IMR-90 (cell line): ENCODE measurements around the gene AHCYL2. TPM values are rescaled to one million over a fixed set of nuclear protein-coding genes. Genes with fewer than 3 reads are reported as not detected.

Experiments used
- ATAC-seq: fragments of 200-7000 bp; cut with Tn5 transposase; 2 replicates; pipeline ENCODE4 v1.9.1; 2020; ENCODE audit warnings: low read depth, mild to moderate bottlenecking, moderate library complexity
- BruUV-seq: library from RNA; stranded (reverse); fragments of 400-500 nt; replicated peaks from 2 replicates; lab custom pipeline; 2021; lab: Mats Ljungman, UMichigan
- CTCF ChIA-PET: fragments of 300-600 bp; formaldehyde crosslinking; extraction: SDS; loops from one replicate; lab custom pipeline; 2021; ENCODE audit warnings: antibody characterized with exemption; lab: Yijun Ruan, JAX
- POLR2A ChIA-PET: fragments of 300-600 bp; sonication (Branson Sonifier 250); formaldehyde crosslinking; loops from one replicate; lab custom pipeline; 2022; ENCODE audit warnings: antibody characterized with exemption; ENCODE audit not compliant: unreplicated experiment; lab: Charles Lee
- DNase-seq: peaks from one replicate; pipeline ENCODE4 v3.0.0; 2013
- H2AFZ ChIP-seq: replicated peaks from 2 replicates; pipeline ENCODE3; 2013; ENCODE audit warnings: low read length, mild to moderate bottlenecking; ENCODE audit not compliant: poor library complexity
- H2AK5ac ChIP-seq: 2 replicates; pipeline ENCODE4 v1.6.1; 2013; ENCODE audit warnings: low read depth, low read length, inconsistent platforms
- H2AK9ac ChIP-seq: replicated peaks from 2 replicates; pipeline ENCODE3; 2013; ENCODE audit warnings: mild to moderate bottlenecking, low read depth, low read length, moderate library complexity; ENCODE audit not compliant: poor library complexity
- H2BK120ac ChIP-seq: 2 replicates; pipeline ENCODE4 v1.6.1; 2013; ENCODE audit warnings: low read depth, low read length, inconsistent platforms
- H2BK15ac ChIP-seq: 3 replicates; pipeline ENCODE4 v1.6.1; 2013; ENCODE audit warnings: low read depth, low read length, inconsistent platforms
- H2BK20ac ChIP-seq: 2 replicates; pipeline ENCODE4 v1.6.1; 2013; ENCODE audit warnings: low read depth, mild to moderate bottlenecking, inconsistent platforms, low read length, moderate library complexity
- H2BK5ac ChIP-seq: 2 replicates; pipeline ENCODE4 v1.6.1; 2013; ENCODE audit warnings: mild to moderate bottlenecking, low read depth, low read length, inconsistent platforms; ENCODE audit not compliant: poor library complexity, severe bottlenecking
- H3K14ac ChIP-seq: replicated peaks from 2 replicates; pipeline ENCODE4 v1.6.1; 2013; ENCODE audit warnings: low read depth, low read length, inconsistent platforms
- H3K18ac ChIP-seq: 2 replicates; pipeline ENCODE4 v1.6.1; 2013; ENCODE audit warnings: low read depth, low read length, control low read depth
- H3K23ac ChIP-seq: 2 replicates; pipeline ENCODE4 v1.6.1; 2013; ENCODE audit warnings: low read depth, low read length, inconsistent platforms
- H3K27ac ChIP-seq: 2 replicates; pipeline ENCODE4 v1.5.1; 2013; ENCODE audit warnings: mild to moderate bottlenecking, control low read depth, low read length; ENCODE audit not compliant: insufficient read depth
- H3K27me3 ChIP-seq: 2 replicates; pipeline ENCODE4 v1.6.1; 2013; ENCODE audit warnings: low read length; ENCODE audit not compliant: control insufficient read depth, insufficient read depth
- H3K36me3 ChIP-seq: 2 replicates; pipeline ENCODE4 v1.6.1; 2013; ENCODE audit warnings: low read length, mixed read lengths; ENCODE audit not compliant: control insufficient read depth, insufficient read depth
- H3K4ac ChIP-seq: 2 replicates; pipeline ENCODE4 v1.6.1; 2013; ENCODE audit warnings: low read depth, low read length, inconsistent platforms
- H3K4me1 ChIP-seq: 2 replicates; pipeline ENCODE4 v1.6.1; 2013; ENCODE audit warnings: low read length, mixed read lengths; ENCODE audit not compliant: control insufficient read depth, insufficient read depth
- H3K4me2 ChIP-seq: 2 replicates; pipeline ENCODE4 v1.6.1; 2013; ENCODE audit warnings: low read depth, mild to moderate bottlenecking, control low read depth, low read length, moderate library complexity
- H3K4me3 ChIP-seq: 2 replicates; pipeline ENCODE4 v1.5.1; 2013; ENCODE audit warnings: low read depth, mild to moderate bottlenecking, control low read depth, low read length, moderate library complexity; ENCODE audit not compliant: insufficient read depth
- H3K56ac ChIP-seq: 2 replicates; pipeline ENCODE4 v1.6.1; 2013; ENCODE audit warnings: low read length, inconsistent platforms; ENCODE audit not compliant: insufficient read depth; ENCODE audit errors: extremely low read depth
- H3K79me1 ChIP-seq, 2 experiments: 2 replicates each; pipeline ENCODE4 v1.6.1; 2013; ENCODE audit warnings: low read length in 2 of 2, inconsistent platforms in 1 of 2, low read depth in 1 of 2
- H3K9ac ChIP-seq: 2 replicates; pipeline ENCODE4 v1.6.1; 2013; ENCODE audit warnings: low read depth, low read length, control low read depth
- H3K9me1 ChIP-seq: 2 replicates; pipeline ENCODE4 v1.6.1; 2013; ENCODE audit warnings: low read length, inconsistent platforms; ENCODE audit not compliant: insufficient read depth
- H3K9me3 ChIP-seq: 2 replicates; pipeline ENCODE4 v1.6.1; 2013; ENCODE audit warnings: low read length; ENCODE audit not compliant: control insufficient read depth, insufficient read depth
- H4K20me1 ChIP-seq: 2 replicates; pipeline ENCODE4 v1.6.1; 2013; ENCODE audit warnings: low read length, inconsistent platforms; ENCODE audit not compliant: insufficient read depth
- H4K5ac ChIP-seq: 2 replicates; pipeline ENCODE4 v1.6.1; 2013; ENCODE audit warnings: mild to moderate bottlenecking, low read depth, low read length, control low read depth
- H4K8ac ChIP-seq, 2 experiments: 2 replicates each; pipeline ENCODE4 v1.6.1; 2013; ENCODE audit warnings: low read depth in 2 of 2, low read length in 2 of 2, control low read depth in 1 of 2, inconsistent platforms in 1 of 2
- H4K91ac ChIP-seq: 2 replicates; pipeline ENCODE4 v1.6.1; 2013; ENCODE audit warnings: low read depth, low read length, inconsistent platforms; ENCODE audit not compliant: insufficient read depth
- BHLHE40 ChIP-seq: fragments of 150-350 bp; IDR thresholded peaks from 2 replicates; pipeline ENCODE4 v1.6.1; 2016; ENCODE audit warnings: mild to moderate bottlenecking, low read depth, low read length
- CEBPB ChIP-seq: IDR thresholded peaks from 2 replicates; pipeline ENCODE4 v1.6.1; 2012; ENCODE audit warnings: low read depth, low read length, improper control_type of control experiment
- CHD1 ChIP-seq: IDR thresholded peaks from 2 replicates; pipeline ENCODE4 v1.6.1; 2012; ENCODE audit warnings: low read depth, low read length, improper control_type of control experiment
- CTCF ChIP-seq: conservative IDR thresholded peaks from 2 replicates; pipeline ENCODE4 v1.5.1; 2012; ENCODE audit warnings: mild to moderate bottlenecking, low read depth, low read length, improper control_type of control experiment
- ELK1 ChIP-seq: fragments of 150-350 bp; IDR thresholded peaks from 2 replicates; pipeline ENCODE4 v1.6.1; 2016; ENCODE audit warnings: low read depth, mild to moderate bottlenecking, low read length, moderate library complexity, borderline replicate concordance
- FOS ChIP-seq: fragments of 150-350 bp; IDR thresholded peaks from 2 replicates; pipeline ENCODE4 v1.6.1; 2016; ENCODE audit warnings: low read depth, low read length
- MAFK ChIP-seq: IDR thresholded peaks from 2 replicates; pipeline ENCODE4 v1.6.1; 2012; ENCODE audit warnings: low read depth, low read length, improper control_type of control experiment
- MAZ ChIP-seq: IDR thresholded peaks from 2 replicates; pipeline ENCODE4 v1.6.1; 2012; ENCODE audit warnings: low read depth, mild to moderate bottlenecking, low read length, improper control_type of control experiment, moderate library complexity, borderline replicate concordance
- MXI1 ChIP-seq: IDR thresholded peaks from 2 replicates; pipeline ENCODE4 v1.6.1; 2012; ENCODE audit warnings: low read depth, mild to moderate bottlenecking, low read length, moderate library complexity, borderline replicate concordance
- NFE2L2 ChIP-seq: fragments of 150-350 bp; IDR thresholded peaks from 2 replicates; pipeline ENCODE4 v1.6.1; 2016; ENCODE audit warnings: low read depth, mild to moderate bottlenecking, low read length
- POLR2A ChIP-seq: IDR thresholded peaks from 2 replicates; pipeline ENCODE4 v1.6.1; 2012; ENCODE audit warnings: mild to moderate bottlenecking, low read depth, low read length
- RAD21 ChIP-seq: IDR thresholded peaks from 2 replicates; pipeline ENCODE4 v1.6.1; 2012; ENCODE audit warnings: low read length, improper control_type of control experiment
- RCOR1 ChIP-seq: IDR thresholded peaks from 2 replicates; pipeline ENCODE4 v1.6.1; 2012; ENCODE audit warnings: mild to moderate bottlenecking, low read length, improper control_type of control experiment; ENCODE audit not compliant: insufficient replicate concordance
- RFX5 ChIP-seq: IDR thresholded peaks from 2 replicates; pipeline ENCODE4 v1.8.0; 2012; ENCODE audit warnings: low read depth, mild to moderate bottlenecking, low read length, moderate library complexity
- SMC3 ChIP-seq: fragments of 150-350 bp; IDR thresholded peaks from 2 replicates; pipeline ENCODE4 v1.6.1; 2016; ENCODE audit warnings: low read depth, mild to moderate bottlenecking, antibody characterized with exemption, low read length, moderate library complexity
- USF2 ChIP-seq: fragments of 150-350 bp; IDR thresholded peaks from 2 replicates; pipeline ENCODE4 v1.6.1; 2017; ENCODE audit warnings: mild to moderate bottlenecking, antibody characterized with exemption, low read length, low read depth
- WGBS, 2 experiments: methylation state at CpG; one replicate each; pipeline versions ENCODE4 v1.1.5 to v1.1.7; 2013; ENCODE audit warnings: missing lambda C conversion rate in 2 of 2; ENCODE audit not compliant: insufficient read length in 1 of 2; ENCODE audit errors: extremely low coverage in 2 of 2; 5-methylcytosine and 5-hydroxymethylcytosine counted together
- dilution Hi-C: fragments of 300-500 bp; cut with HindIII; formaldehyde crosslinking; loops from one replicate; pipeline ENCODE4 v1.14.3; 2018; ENCODE audit warnings: low sequenced_read_pairs; ENCODE audit not compliant: unreplicated experiment
- in situ Hi-C: fragments of 300-500 bp; cut with MboI; formaldehyde crosslinking; loops from 3 replicates; pipeline ENCODE4 v1.14.3; 2019; ENCODE audit warnings: low sequenced_read_pairs, inconsistent platforms, mixed read lengths
- intact Hi-C: fragments of 100-400 bp; cut with micrococcal nuclease; formaldehyde crosslinking; loops from 2 replicates; pipeline ENCODE4 v1.10.0; 2022
- polyA plus RNA-seq, 3 experiments: library from polyadenylated mRNA; depleted of rRNA; stranded (reverse); fragments of >200 nt; gene quantifications; 2 replicates each; pipeline ENCODE4 v1.2.3, GENCODE V29; 2012; ENCODE audit warnings: low replicate concordance in 1 of 3
- total RNA-seq: library from RNA; depleted of rRNA; stranded (reverse); fragments of >200 nt; gene quantifications from 2 replicates; pipeline ENCODE4 v1.2.3, GENCODE V29; 2012

AHCYL2 gene
- total and polyA plus RNA-seq, 2 of the 4 experiments (the other 2 are of a cell fraction), result 5.7 to 7.6 TPM

- H3K14ac ChIP-seq, result no peak overlapping the region
- TF ChIP-seq ELK1, result no peak
- TF ChIP-seq SMC3, result no peak
- TF ChIP-seq MAZ, result no peak
- no peak for TF ChIP-seq RFX5
- no peak for TF ChIP-seq FOS
- TF ChIP-seq CEBPB, result no peak
- no peak for TF ChIP-seq BHLHE40
- no peak for TF ChIP-seq CHD1
- no peak for TF ChIP-seq POLR2A
- TF ChIP-seq RAD21, result no peak
- TF ChIP-seq CTCF, result no peak
- TF ChIP-seq MXI1, result no peak
- TF ChIP-seq MAFK, result no peak
- TF ChIP-seq NFE2L2, result no peak
- TF ChIP-seq RCOR1, result no peak
- TF ChIP-seq USF2, result no peak
- H4K5ac ChIP-seq, result no peak overlapping the region
- no peaks in the 10 kb centered on the region for H3K4me1 ChIP-seq
- dilution Hi-C loops, result no loop called here
- no peak overlapping the region for H2AFZ ChIP-seq
- no peak overlapping the region for H3K18ac ChIP-seq
- H2AK5ac ChIP-seq, result no peak overlapping the region
- no peak overlapping the region for H3K4me2 ChIP-seq
- no peak overlapping the region for H4K91ac ChIP-seq
- H2BK120ac ChIP-seq, result no peak overlapping the region
- no peak overlapping the region for H3K56ac ChIP-seq
- H2BK20ac ChIP-seq, result no peak overlapping the region
- no peak for DNase-seq
- H3K9me3 ChIP-seq, result no peaks in the 10 kb centered on the region
- no peak overlapping the region for H3K23ac ChIP-seq
- H2AK9ac ChIP-seq, result no peak overlapping the region
- H3K79me1 ChIP-seq, result no peaks in the 10 kb centered on the region
- no peak overlapping the region for H2BK5ac ChIP-seq
- no peak overlapping the region for H3K4ac ChIP-seq
- intact Hi-C loops, result loop anchor here (5.0 kb wide), 1 partner anchor 35 kb away; no protein-coding TSS in a partner anchor
- H3K36me3 ChIP-seq, result no peaks in the 10 kb centered on the region
- no peak for ATAC-seq
- no peaks in the 10 kb centered on the region for H3K27me3 ChIP-seq
- H3K9ac ChIP-seq, result no peak overlapping the region
- H4K20me1 ChIP-seq, result no peaks in the 10 kb centered on the region
- H3K4me3 ChIP-seq, result no peak overlapping the region
- in situ Hi-C loops, result no loop called here
- POLR2A ChIA-PET, result no interaction called here
- BruUV-seq, result no TSS peak
- no peak overlapping the region for H3K27ac ChIP-seq
- CTCF ChIA-PET, result no interaction called here
- WGBS, 2 experiments, result 100% methylated on average over 1 of the region's 2 CpGs; no CpG with 5 or more reads in 1 of the 2 experiments
- no peaks in the 10 kb centered on the region for H3K9me1 ChIP-seq
- H2BK15ac ChIP-seq, result no peak overlapping the region
- H4K8ac ChIP-seq, result no peak overlapping the region
Measured at GRCh38 chr7:129317450-129317849, 92.6 kb downstream of the AHCYL2 start.
